GM19395 (cell line): Measurements from ENCODE around the gene RHBDD2.
A peak's percentile ranks its signal among the peaks of the same experiment; 100 is the strongest.
"Not testable (repeated sequence)": the region's sequence is repeated elsewhere in the genome, so short reads cannot be mapped to it uniquely, and the experiment has no call there.

ENCODE experiments used
- ATAC-seq: cut with Tn5 transposase; IDR thresholded peaks from one replicate; pipeline ENCODE4 v1.9.1; 2021; ENCODE audit warnings: mild to moderate bottlenecking, moderate library complexity; ENCODE audit not compliant: unreplicated experiment

Gene RHBDD2

GRCh38 chr7:75888464-75889222 lies 9.8 kb downstream of the RHBDD2 start:
- ATAC-seq = no peak

GRCh38 chr7:75889223-75889825 lies 10.5 kb downstream of the RHBDD2 start:
- no peak for ATAC-seq

- ATAC-seq = no peak
These were observed 11.0 kb downstream of the RHBDD2 start for GRCh38 chr7:75889826-75890225.

- not testable (repeated sequence) for ATAC-seq
These were observed 12.4 kb downstream of the RHBDD2 start for GRCh38 chr7:75891237-75891636.

GRCh38 chr7:75891815-75892411 lies 13.1 kb downstream of the RHBDD2 start:
- ATAC-seq = no peak

GRCh38 chr7:75892634-75893272 lies 13.9 kb downstream of the RHBDD2 start:
- ATAC-seq = no peak

GRCh38 chr7:75896803-75897327 lies 18.0 kb downstream of the RHBDD2 start:
- ATAC-seq = no peak

- ATAC-seq = no peak
These were observed 21.9 kb downstream of the RHBDD2 start for GRCh38 chr7:75900617-75901315.

- no peak for ATAC-seq
These were observed 27.2 kb downstream of the RHBDD2 start for GRCh38 chr7:75905785-75906604.

GRCh38 chr7:75906991-75907667 lies 28.3 kb downstream of the RHBDD2 start:
- ATAC-seq = no peak

GRCh38 chr7:75907668-75908039 lies 28.8 kb downstream of the RHBDD2 start:
- not testable (repeated sequence) for ATAC-seq

- no peak for ATAC-seq
These were observed 30.8 kb downstream of the RHBDD2 start for GRCh38 chr7:75909521-75910132.

- ATAC-seq = not testable (repeated sequence)
These were observed 32.4 kb downstream of the RHBDD2 start for GRCh38 chr7:75911186-75911585.

GRCh38 chr7:75913437-75913836 lies 34.6 kb downstream of the RHBDD2 start:
- ATAC-seq = no peak

GRCh38 chr7:75914169-75914654 lies 35.4 kb downstream of the RHBDD2 start:
- ATAC-seq = no peak

- peak; percentile 90 for ATAC-seq
These were observed 36.0 kb downstream of the RHBDD2 start, which contains the start of gene POR for GRCh38 chr7:75914655-75915415. Gene POR, plus strand, starts transcription at chr7:75915155. Its CDS starts 38,847 bp downstream, at chr7:75954002.

GRCh38 chr7:75915416-75916156 lies 36.8 kb downstream of the RHBDD2 start:
- no peak for ATAC-seq
